Breast epithelium (tissue), 3 donors: ENCODE measurements around the gene NUDT19.
"Not testable (repeated sequence)": the region's sequence is repeated elsewhere in the genome, so short reads cannot be mapped to it uniquely, and the experiment has no call there.

Experiments
- POLR2A ChIP-seq: fragments of 450-650 bp; IDR thresholded peaks from one replicate; pipeline ENCODE4 v1.6.1; 2016; ENCODE audit warnings: antibody characterized with exemption, mild to moderate bottlenecking, moderate library complexity
- TF ChIP-seq, protein P1 (sequence below), 3 donors: fragments of 450-650 bp; IDR thresholded peaks; one replicate each; pipeline ENCODE4 v1.5.1; 2016 to 2017; ENCODE audit warnings: antibody characterized with exemption in 3 of 3, mild to moderate bottlenecking in 3 of 3, moderate library complexity in 3 of 3

- TF ChIP-seq, protein P1, sequence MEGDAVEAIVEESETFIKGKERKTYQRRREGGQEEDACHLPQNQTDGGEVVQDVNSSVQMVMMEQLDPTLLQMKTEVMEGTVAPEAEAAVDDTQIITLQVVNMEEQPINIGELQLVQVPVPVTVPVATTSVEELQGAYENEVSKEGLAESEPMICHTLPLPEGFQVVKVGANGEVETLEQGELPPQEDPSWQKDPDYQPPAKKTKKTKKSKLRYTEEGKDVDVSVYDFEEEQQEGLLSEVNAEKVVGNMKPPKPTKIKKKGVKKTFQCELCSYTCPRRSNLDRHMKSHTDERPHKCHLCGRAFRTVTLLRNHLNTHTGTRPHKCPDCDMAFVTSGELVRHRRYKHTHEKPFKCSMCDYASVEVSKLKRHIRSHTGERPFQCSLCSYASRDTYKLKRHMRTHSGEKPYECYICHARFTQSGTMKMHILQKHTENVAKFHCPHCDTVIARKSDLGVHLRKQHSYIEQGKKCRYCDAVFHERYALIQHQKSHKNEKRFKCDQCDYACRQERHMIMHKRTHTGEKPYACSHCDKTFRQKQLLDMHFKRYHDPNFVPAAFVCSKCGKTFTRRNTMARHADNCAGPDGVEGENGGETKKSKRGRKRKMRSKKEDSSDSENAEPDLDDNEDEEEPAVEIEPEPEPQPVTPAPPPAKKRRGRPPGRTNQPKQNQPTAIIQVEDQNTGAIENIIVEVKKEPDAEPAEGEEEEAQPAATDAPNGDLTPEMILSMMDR (IDR thresholded peaks at IDR 0.05), result not testable (repeated sequence)
- TF ChIP-seq POLR2A, result not testable (repeated sequence)
Observed at GRCh38 chr19:32700129-32700528, 8.5 kb downstream of the NUDT19 start.
